ENCODE data around the gene VCL. TPM values are rescaled to one million over a fixed set of nuclear protein-coding genes. Genes with fewer than 3 reads are reported as not detected.
"Not testable (repeated sequence)": the region's sequence is repeated elsewhere in the genome, so short reads cannot be mapped to it uniquely, and the experiment has no call there.

The VCL gene
- total RNA-seq, result 238 TPM
- long read RNA-seq, full-length matches to known transcripts, result 93 of 348 reads
- long read RNA-seq, partial matches to known transcripts, result 45 of 348 reads
- long read RNA-seq, other reads (novel, unspliced or antisense), result 210 of 348 reads

GRCh38 chr10:73997787-73998622 lies at the start of gene VCL:
Gene VCL (plus strand): TSS chr10:73998116. CDS start chr10:73998208, 92 bp downstream.
- DNase-seq, result peak; percentile 99
- peak; percentile 94 for ATAC-seq
- intact Hi-C loops (cut with micrococcal nuclease), result no loop called here

- intact Hi-C loops (cut with micrococcal nuclease), result no loop called here
- ATAC-seq (no peak), DNase-seq (no peak)
Observed at GRCh38 chr10:73948947-73949633, 48.8 kb upstream of the VCL start.

- DNase-seq (no peak), ATAC-seq (no peak)
- intact Hi-C loops (cut with micrococcal nuclease), result no loop called here
Observed at GRCh38 chr10:73950155-73950948, 47.6 kb upstream of the VCL start.

GRCh38 chr10:73953665-73954064 lies 44.3 kb upstream of the VCL start:
- intact Hi-C loops (cut with micrococcal nuclease), result no loop called here
- DNase-seq (no peak), ATAC-seq (no peak)

DNA sequence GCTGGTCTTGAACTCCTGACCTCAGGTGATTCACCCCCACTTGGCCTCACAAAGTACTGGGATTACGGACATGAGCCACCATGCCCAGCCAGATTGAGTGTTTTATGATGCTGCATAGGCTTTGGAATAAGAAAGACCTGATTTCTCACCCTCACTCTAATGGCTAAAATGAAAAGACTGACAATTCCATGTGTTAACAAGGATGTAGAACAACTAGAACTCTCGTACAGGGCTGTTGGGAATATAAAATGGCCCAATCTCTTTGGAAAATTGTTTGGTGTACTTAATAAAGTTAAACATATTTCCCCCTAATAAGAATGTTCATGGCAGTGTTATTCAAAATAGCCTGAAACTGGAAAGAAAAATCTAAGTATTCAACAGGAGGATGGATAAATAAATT lies 43.2 kb upstream of the VCL start:
- no peak for DNase-seq
- intact Hi-C loops (cut with micrococcal nuclease), result no loop called here
- ATAC-seq, result no peak

GRCh38 chr10:73955719-73956118 lies 42.2 kb upstream of the VCL start:
- DNase-seq (no peak), ATAC-seq (no peak)
- intact Hi-C loops (cut with micrococcal nuclease), result no loop called here

- DNase-seq (no peak), ATAC-seq (peak; percentile 70)
- intact Hi-C loops (cut with micrococcal nuclease), result no loop called here
Observed at GRCh38 chr10:73956476-73957359, 41.2 kb upstream of the VCL start.

GRCh38 chr10:73959484-73960243 lies 38.3 kb upstream of the VCL start:
- DNase-seq (no peak), ATAC-seq (no peak)
- intact Hi-C loops (cut with micrococcal nuclease), result no loop called here

DNA sequence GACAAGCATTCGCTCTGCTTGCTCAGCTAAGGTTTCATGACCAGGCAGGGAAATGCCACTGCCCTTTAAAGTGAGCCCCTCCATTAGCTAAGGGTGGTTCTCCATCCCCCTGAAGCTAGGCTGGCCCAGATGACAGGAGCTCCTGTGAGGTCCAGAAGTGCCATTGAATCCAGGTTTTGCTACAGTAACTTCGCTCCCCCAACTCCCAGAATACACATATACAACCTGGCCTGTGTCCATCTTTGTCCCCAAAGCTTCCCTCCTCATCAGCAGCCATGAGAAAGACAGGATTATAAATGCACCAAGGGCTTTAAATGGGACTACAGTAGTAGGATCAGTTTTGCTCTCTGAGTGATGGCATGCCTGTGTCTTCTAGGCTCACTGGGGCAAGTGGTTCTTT lies 35.5 kb upstream of the VCL start:
- DNase-seq (no peak), ATAC-seq (no peak)
- intact Hi-C loops (cut with micrococcal nuclease), result no loop called here

DNA sequence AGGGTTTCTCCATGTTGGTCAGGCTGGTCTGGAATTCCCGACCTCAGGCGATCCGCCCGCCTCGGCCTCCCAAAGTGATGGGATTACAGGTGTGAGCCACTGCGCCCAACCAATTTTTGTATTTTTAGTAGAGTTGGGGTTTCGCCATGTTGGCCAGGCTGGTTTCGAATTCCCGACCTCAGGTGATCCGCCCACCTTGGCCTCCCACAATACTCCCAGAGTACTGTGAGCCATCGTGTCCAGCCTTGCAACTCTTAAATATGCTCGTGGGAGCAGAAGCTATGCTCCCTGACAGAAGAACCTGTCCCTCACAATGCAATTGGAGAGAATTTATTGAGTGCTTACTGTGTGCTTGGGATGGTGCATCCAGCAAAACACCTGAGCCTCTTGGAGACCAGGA lies 34.4 kb upstream of the VCL start:
- intact Hi-C loops (cut with micrococcal nuclease); DNase-seq; ATAC-seq: not testable (repeated sequence)

DNA sequence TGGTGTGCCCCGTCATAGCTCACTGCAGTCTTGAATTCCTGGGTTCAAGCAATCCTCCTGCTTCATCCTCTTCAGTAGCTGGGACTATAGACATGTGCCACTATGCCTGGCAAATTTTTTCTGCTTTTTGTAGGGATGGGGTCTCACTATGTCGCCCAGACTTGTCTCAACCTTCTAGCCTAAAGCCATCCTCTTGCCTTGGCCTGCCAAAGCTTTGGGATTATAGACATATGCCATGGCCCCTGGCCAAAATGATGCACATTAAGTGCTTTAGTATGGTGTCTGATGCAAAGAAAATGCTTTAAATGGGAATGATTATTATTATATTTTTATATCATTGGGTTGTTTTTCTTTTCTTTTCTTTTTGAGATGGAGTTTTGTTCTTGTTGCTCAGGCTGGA lies 33.2 kb upstream of the VCL start:
- intact Hi-C loops (cut with micrococcal nuclease), result no loop called here

GRCh38 chr10:73965267-73965889 lies 32.5 kb upstream of the VCL start:
- DNase-seq; intact Hi-C loops (cut with micrococcal nuclease); ATAC-seq: not testable (repeated sequence)

More for the DNA sequence above, 33.2 kb upstream of the VCL start:
- no peak for ATAC-seq
- DNase-seq, result no peak

- ATAC-seq (peak; percentile 94), DNase-seq (peak; percentile 78)
- intact Hi-C loops (cut with micrococcal nuclease), result no loop called here
Observed at GRCh38 chr10:73965890-73966768, 31.8 kb upstream of the VCL start.

GRCh38 chr10:73967022-73967429 lies 30.9 kb upstream of the VCL start:
- no peak for ATAC-seq
- intact Hi-C loops (cut with micrococcal nuclease), result no loop called here
- DNase-seq, result no peak

- intact Hi-C loops (cut with micrococcal nuclease), result no loop called here
- no peak for ATAC-seq
- DNase-seq, result no peak
Observed at GRCh38 chr10:73967544-73967943, 30.4 kb upstream of the VCL start.

GRCh38 chr10:73968098-73968521 lies 29.8 kb upstream of the VCL start:
- no peak for DNase-seq
- ATAC-seq, result no peak
- intact Hi-C loops (cut with micrococcal nuclease), result no loop called here

Data from left ventricle myocardium superior (tissue), 1 donor.